AG04450 (cell line): ENCODE data around the gene ZBTB14. TPM values are rescaled to one million over a fixed set of nuclear protein-coding genes. Genes with fewer than 3 reads are reported as not detected.

Experiments
- CTCF ChIA-PET: fragments of 300-600, 350-600 bp; formaldehyde crosslinking; extraction: SDS; loops from one replicate; lab custom pipeline; 2022; ENCODE audit warnings: antibody characterized with exemption, inconsistent platforms; lab: Charles Lee
- POLR2A ChIA-PET: fragments of 350-600 bp; formaldehyde crosslinking; extraction: SDS; loops from one replicate; lab custom pipeline; 2021; ENCODE audit warnings: antibody characterized with exemption, inconsistent platforms; lab: Yijun Ruan, JAX
- DNase-seq: peaks from one replicate; pipeline ENCODE4 v3.0.0-alpha.2; 2011; ENCODE audit warnings: low read depth, low spot score
- H3K27ac ChIP-seq: one replicate; pipeline ENCODE4 v1.5.1; 2012; ENCODE audit warnings: low read depth, low read length, control low read depth
- H3K27me3 ChIP-seq: one replicate; pipeline ENCODE4 v1.6.0; 2012; ENCODE audit warnings: low read length; ENCODE audit not compliant: control insufficient read depth, insufficient read depth
- H3K4me3 ChIP-seq: 2 replicates; pipeline ENCODE4 v1.5.1; 2011; ENCODE audit warnings: mild to moderate bottlenecking, low read depth, low read length, control low read depth
- H3K9me3 ChIP-seq: 2 replicates; pipeline ENCODE4 v1.5.1; 2012; ENCODE audit warnings: low read length; ENCODE audit not compliant: control insufficient read depth, insufficient read depth
- polyA plus RNA-seq: library from polyadenylated mRNA; depleted of rRNA; stranded (reverse); fragments of >200 nt; gene quantifications from 2 replicates; pipeline ENCODE4 v1.2.3, GENCODE V29; 2011
- TF ChIP-seq, protein P1 (sequence below): IDR thresholded peaks from 2 replicates; pipeline ENCODE4 v1.5.1; 2011; ENCODE audit warnings: low read depth, low read length, control low read depth, inconsistent platforms

Gene ZBTB14
- polyA plus RNA-seq, 1 experiment, result 17.7 TPM

DNA sequence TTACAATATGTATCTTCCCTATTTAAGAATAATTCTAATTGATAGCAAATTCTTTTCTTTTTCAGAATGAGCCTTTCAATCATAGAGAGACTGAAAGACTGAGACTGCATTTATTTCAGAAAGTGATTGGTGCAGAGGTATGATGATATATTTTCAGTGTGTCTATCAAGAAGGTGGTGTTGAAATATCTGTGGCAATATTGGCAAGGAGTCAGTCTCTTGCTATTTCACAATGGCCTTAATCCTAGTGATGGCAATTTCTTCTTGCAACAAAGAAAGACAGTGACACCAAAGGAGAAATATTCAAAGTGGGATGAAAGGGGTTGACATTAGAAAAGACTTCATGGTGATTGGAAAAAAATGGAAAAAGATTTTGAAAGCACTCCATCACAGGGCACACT, 21.7 kb upstream of the ZBTB14 start:
- CTCF ChIA-PET, result no interaction called here
- TF ChIP-seq, protein P1, sequence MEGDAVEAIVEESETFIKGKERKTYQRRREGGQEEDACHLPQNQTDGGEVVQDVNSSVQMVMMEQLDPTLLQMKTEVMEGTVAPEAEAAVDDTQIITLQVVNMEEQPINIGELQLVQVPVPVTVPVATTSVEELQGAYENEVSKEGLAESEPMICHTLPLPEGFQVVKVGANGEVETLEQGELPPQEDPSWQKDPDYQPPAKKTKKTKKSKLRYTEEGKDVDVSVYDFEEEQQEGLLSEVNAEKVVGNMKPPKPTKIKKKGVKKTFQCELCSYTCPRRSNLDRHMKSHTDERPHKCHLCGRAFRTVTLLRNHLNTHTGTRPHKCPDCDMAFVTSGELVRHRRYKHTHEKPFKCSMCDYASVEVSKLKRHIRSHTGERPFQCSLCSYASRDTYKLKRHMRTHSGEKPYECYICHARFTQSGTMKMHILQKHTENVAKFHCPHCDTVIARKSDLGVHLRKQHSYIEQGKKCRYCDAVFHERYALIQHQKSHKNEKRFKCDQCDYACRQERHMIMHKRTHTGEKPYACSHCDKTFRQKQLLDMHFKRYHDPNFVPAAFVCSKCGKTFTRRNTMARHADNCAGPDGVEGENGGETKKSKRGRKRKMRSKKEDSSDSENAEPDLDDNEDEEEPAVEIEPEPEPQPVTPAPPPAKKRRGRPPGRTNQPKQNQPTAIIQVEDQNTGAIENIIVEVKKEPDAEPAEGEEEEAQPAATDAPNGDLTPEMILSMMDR, result no peak
- POLR2A ChIA-PET, result no interaction called here
- H3K27me3 ChIP-seq, result no peaks in the 10 kb centered on the region
- no peak overlapping the region for H3K4me3 ChIP-seq
- no peak for DNase-seq
- H3K27ac ChIP-seq, result no peak overlapping the region
- no peaks in the 10 kb centered on the region for H3K9me3 ChIP-seq

DNA sequence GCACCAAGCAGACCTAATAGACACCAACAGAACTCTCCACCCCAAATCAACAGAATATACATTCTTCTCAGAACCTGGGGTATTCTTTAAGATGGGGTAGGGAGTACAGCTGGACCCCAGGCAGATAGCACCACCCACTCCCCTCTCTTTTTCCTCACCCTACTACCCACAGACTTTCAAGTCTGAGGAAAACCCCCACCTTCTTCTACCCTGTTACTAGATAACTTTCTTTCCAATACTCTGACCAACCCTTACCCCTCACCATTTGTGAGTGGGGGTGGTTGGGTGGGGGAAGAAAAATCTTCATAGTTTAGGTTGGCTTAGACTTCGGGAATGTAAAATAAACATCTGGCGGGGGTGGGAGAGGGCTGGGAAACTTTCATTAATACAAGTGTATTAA, 20.3 kb upstream of the ZBTB14 start:
- CTCF ChIA-PET, result no interaction called here
- Histone ChIP-seq H3K4me3 (no peak overlapping the region), H3K27me3 (no peaks in the 10 kb centered on the region), H3K9me3 (no peaks in the 10 kb centered on the region), H3K27ac (no peak overlapping the region)
- DNase-seq, result no peak
- POLR2A ChIA-PET, result no interaction called here
- TF ChIP-seq, protein P1, result no peak

DNA sequence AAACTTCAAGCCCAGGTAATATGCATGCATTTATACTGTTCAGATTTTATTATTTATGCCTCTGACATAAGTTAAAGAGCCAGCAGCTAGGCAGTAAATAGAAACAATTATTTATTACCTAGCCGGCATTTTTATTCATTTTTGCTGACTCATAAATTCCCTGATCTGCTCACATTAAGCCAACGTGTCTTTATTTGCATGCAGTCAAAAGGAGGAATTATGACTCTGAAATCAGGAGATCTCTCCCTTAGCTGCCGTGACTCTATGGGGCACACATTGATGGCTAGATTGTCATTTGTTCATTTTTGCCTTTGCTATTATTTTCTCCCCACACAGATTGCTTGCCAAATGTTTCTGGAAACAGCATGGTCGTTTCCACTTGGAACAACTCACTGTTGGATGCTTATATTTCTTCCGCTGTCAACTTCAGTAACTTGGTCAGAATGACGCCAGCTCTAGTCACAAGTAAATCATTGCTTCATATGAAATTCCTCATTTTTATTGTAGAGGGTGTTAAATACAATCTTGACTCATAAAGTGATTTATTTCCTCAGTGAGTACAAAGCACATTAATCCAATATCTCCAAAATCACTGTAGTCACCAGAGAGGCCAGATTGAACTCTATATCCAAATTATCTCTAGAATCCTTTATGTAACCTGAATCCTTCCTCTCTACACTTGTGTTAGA, 15.9 kb upstream of the ZBTB14 start:
- ChIA-PET POLR2A (interaction anchor here (0.7 kb wide), 1 partner anchor 17 kb away, joined by 4 read pairs; no protein-coding TSS in a partner anchor), CTCF (no interaction called here)
- H3K9me3 ChIP-seq, result no peaks in the 10 kb centered on the region
- H3K4me3 ChIP-seq, result no peak overlapping the region
- TF ChIP-seq, protein P1, result no peak
- no peak for DNase-seq
- no peak overlapping the region for H3K27ac ChIP-seq
- H3K27me3 ChIP-seq, result no peaks in the 10 kb centered on the region

DNA sequence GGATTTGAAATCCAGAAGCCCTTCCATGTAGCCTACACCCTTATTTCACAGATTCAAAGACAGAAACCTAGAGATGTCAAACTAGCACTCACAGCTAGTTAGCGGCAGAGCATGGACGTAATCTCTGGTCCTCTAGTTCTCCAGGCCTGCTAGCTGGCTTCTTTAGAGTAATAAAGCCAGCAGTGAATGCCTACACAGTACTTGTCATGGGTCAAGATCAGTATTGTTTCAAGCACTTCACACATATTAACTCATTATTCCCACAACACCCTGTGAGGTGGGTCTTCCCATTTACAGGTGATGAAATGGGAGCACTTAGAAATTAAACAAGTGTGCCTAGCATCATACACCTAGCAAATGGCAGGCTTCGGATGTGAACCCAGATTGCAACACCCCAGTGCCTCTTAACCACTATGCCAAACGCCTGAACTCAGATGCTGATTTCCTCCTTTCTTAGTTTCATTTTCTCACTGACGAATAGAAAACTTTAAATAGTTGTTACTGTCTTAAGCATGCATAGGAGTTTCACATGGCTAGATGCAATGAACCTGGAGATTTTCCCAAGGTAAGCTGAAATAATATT, 14.5 kb upstream of the ZBTB14 start:
- no peak for DNase-seq
- TF ChIP-seq, protein P1, result no peak
- CTCF ChIA-PET, result no interaction called here
- POLR2A ChIA-PET, result no interaction called here
- Histone ChIP-seq H3K4me3 (no peak overlapping the region), H3K27ac (no peak overlapping the region), H3K27me3 (no peaks in the 10 kb centered on the region), H3K9me3 (no peaks in the 10 kb centered on the region)

DNA sequence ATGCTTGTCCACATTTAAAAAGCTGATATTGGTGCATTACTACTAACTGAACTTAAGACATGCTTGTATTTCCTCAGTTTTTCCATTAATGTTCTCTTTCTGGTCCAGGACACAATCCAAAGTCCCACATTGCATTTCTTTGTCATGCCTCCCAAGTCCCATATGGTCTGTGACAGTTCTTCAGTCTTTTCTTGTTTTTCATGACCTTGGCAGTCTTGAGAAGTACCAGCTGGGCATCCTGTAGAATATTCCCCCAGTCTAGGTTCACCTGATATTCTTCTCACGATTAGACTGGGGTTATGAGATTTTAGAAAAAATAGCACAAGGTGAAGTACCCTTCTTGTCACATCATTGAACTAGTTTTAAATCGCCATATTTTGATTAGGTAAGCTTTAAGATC, 10.3 kb upstream of the ZBTB14 start:
- ChIA-PET POLR2A (no interaction called here), CTCF (no interaction called here)
- no peaks in the 10 kb centered on the region for H3K9me3 ChIP-seq
- no peak for DNase-seq
- no peak overlapping the region for H3K27ac ChIP-seq
- no peak overlapping the region for H3K4me3 ChIP-seq
- TF ChIP-seq, protein P1, result no peak
- peaks cover under 1% of the 10 kb centered on the region for H3K27me3 ChIP-seq
